Measurements from ENCODE around the gene MDP1. TPM values are rescaled to one million over a fixed set of nuclear protein-coding genes. Genes with fewer than 3 reads are reported as not detected.

The MDP1 gene
- total and polyA plus RNA-seq, 10 of the 15 experiments (the other 5 are each of a cell fraction or from before 2014, with no cell fraction given), result 10.4 to 45.8 (median 23.5) TPM

DNA sequence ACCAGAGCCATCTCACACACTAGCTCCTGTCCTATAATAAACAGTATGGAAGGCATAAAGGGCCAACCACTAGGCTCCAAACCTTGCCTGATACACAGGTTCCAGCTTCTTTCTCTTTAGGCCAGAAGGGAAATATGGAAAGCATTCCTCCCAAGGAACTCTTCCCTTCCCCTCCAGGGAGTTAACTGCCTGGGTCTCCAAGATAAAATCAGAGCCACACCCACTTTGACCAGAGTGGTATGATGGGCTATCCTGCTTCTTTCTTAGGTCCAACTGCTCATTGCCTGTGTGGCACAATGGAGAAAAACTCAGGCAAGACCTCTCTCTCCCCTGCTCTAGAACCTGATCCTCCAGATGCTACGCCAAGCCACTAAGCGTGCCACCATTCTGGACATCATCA lies 8.2 kb downstream of the MDP1 start:
- H2AFZ ChIP-seq (ENCODE audit: control insufficient read depth, low read depth, low read length), result no peak overlapping the region
- no peak overlapping the region for H3K4me3 ChIP-seq
- no peak for FAIRE-seq
- H3K27ac ChIP-seq (ENCODE audit: control insufficient read depth, insufficient read depth), result no peak overlapping the region
- no peak for ATAC-seq
- in situ Hi-C loops (cut with MboI) (no loop called here), intact Hi-C loops (cut with micrococcal nuclease; ENCODE audit: unreplicated experiment) (no loop called here)
- peaks cover 3% of the 10 kb centered on the region for H3K4me1 ChIP-seq (ENCODE audit: control insufficient read depth, insufficient read depth, low read length)
- ChIA-PET POLR2A (interaction anchor here (1.0 to 1.6 kb wide), 3 partner anchors 12 to 60 kb away, joined by 3 to 11 read pairs (median 4); partner anchors contain the start of genes RNF31 and TM9SF1), CTCF (interaction anchor here (1.0 kb wide), 1 partner anchor 90 kb away, joined by 3 read pairs; no protein-coding TSS in a partner anchor), SMC1A (ENCODE audit: uncharacterized antibody, unreplicated experiment) (no interaction called here), RAD21 (ENCODE audit: unreplicated experiment) (no interaction called here)
- no peaks in the 10 kb centered on the region for H3K27me3 ChIP-seq (replicated peaks in 1 of 2; ENCODE audit: control insufficient read depth in 2 of 2, insufficient read depth in 2 of 2, low read length in 1 of 2)
- DNase-seq (ENCODE audit: low read depth, low spot score), result no peak
- H3K9ac ChIP-seq (ENCODE audit: control insufficient read depth, insufficient read depth, low read length), result no peak overlapping the region
- peaks cover 3 to 36% of the 10 kb centered on the region in 2 experiments; a peak in 3 of 4 replicates for H3K36me3 ChIP-seq (ENCODE audit: control insufficient read depth in 2 of 2, insufficient read depth in 2 of 2, low read length in 1 of 2)
- H3K79me2 ChIP-seq (ENCODE audit: control insufficient read depth, insufficient read depth, low read length), result peaks cover 14% of the 10 kb centered on the region
- BruUV-seq (replicated peaks), result no TSS peak
- TF ChIP-seq SP1 (IDR thresholded peaks at IDR 0.05; ENCODE audit: low read depth, low read length), result no peak
- no peak for TF ChIP-seq BMI1 (IDR thresholded peaks at IDR 0.05; ENCODE audit: borderline replicate concordance)
- TF ChIP-seq POLR2AphosphoS5 (IDR thresholded peaks at IDR 0.05; ENCODE audit: low read length), result 0 out of 2 replicates have a peak, but pooled peaks have one; percentile 15
- no peak for TF ChIP-seq IKZF2 (IDR thresholded peaks at IDR 0.05)
- H3K4me2 ChIP-seq (ENCODE audit: control insufficient read depth, insufficient read depth), result no peak overlapping the region
- 0 out of 2 replicates have a peak, but pooled peaks cover 3% of the 10 kb centered on the region for H4K20me1 ChIP-seq (ENCODE audit: control insufficient read depth, insufficient read depth)
- peaks cover 3% of the 10 kb centered on the region; the same call in 2 of the 3 replicates for H3K9me3 ChIP-seq (replicated peaks; ENCODE audit: control insufficient read depth, insufficient read depth, low read length)
- WGBS (ENCODE audit: insufficient coverage, insufficient replicate concordance, low lambda C conversion rate, missing lambda C conversion rate), result 100% methylated on average over 2 of the region's 2 CpGs

GRCh38 chr14:24207104-24207551 lies 8.7 kb downstream of the MDP1 start:
- FAIRE-seq (no peak), DNase-seq (ENCODE audit: low read depth, low spot score) (no peak), ATAC-seq (no peak; the same call in 2 of the 3 replicates)
- H3K27me3 ChIP-seq (replicated peaks in 1 of 2; ENCODE audit: control insufficient read depth in 2 of 2, insufficient read depth in 2 of 2, low read length in 1 of 2), result no peaks in the 10 kb centered on the region
- H3K4me1 ChIP-seq (ENCODE audit: control insufficient read depth, insufficient read depth, low read length), result peaks cover 3% of the 10 kb centered on the region
- peaks cover 10% of the 10 kb centered on the region for H3K79me2 ChIP-seq (ENCODE audit: control insufficient read depth, insufficient read depth, low read length)
- ChIA-PET RAD21 (ENCODE audit: unreplicated experiment) (no interaction called here), SMC1A (ENCODE audit: uncharacterized antibody, unreplicated experiment) (no interaction called here), POLR2A (interaction anchor here (0.6 to 1.6 kb wide), 4 partner anchors 11 to 59 kb away, joined by 3 to 11 read pairs (median 4); partner anchors contain the start of genes RNF31 and TM9SF1), CTCF (interaction anchor here (1.1 kb wide), 1 partner anchor 171 kb away, joined by 3 read pairs; no protein-coding TSS in a partner anchor)
- no TSS peak for BruUV-seq (replicated peaks)
- TF ChIP-seq ASH2L (IDR thresholded peaks at IDR 0.05; ENCODE audit: borderline replicate concordance, low read depth), result no peak
- 88% methylated on average over 5 of the region's 5 CpGs for WGBS (ENCODE audit: insufficient coverage, insufficient replicate concordance, low lambda C conversion rate, missing lambda C conversion rate)
- H3K36me3 ChIP-seq (ENCODE audit: control insufficient read depth in 2 of 2, insufficient read depth in 2 of 2, low read length in 1 of 2), result peaks cover 3 to 36% of the 10 kb centered on the region in 2 experiments; a peak in 3 of 4 replicates
- H3K9me3 ChIP-seq (replicated peaks; ENCODE audit: control insufficient read depth, insufficient read depth, low read length), result peaks cover 3% of the 10 kb centered on the region; the same call in 2 of the 3 replicates
- no peak overlapping the region for H3K27ac ChIP-seq (ENCODE audit: control insufficient read depth, insufficient read depth)
- in situ Hi-C loops (cut with MboI), result no loop called here
- H3K9ac ChIP-seq (ENCODE audit: control insufficient read depth, insufficient read depth, low read length), result no peak overlapping the region
- H4K20me1 ChIP-seq (ENCODE audit: control insufficient read depth, insufficient read depth), result 0 out of 2 replicates have a peak, but pooled peaks cover 3% of the 10 kb centered on the region
- intact Hi-C loops (cut with micrococcal nuclease; ENCODE audit: unreplicated experiment), result no loop called here
- H3K4me2 ChIP-seq (ENCODE audit: control insufficient read depth, insufficient read depth), result no peak overlapping the region
- H2AFZ ChIP-seq (ENCODE audit: control insufficient read depth, low read depth, low read length), result no peak overlapping the region
- H3K4me3 ChIP-seq, result no peak overlapping the region

All from GM12878 (cell line).